AG09309 (cell line): ENCODE results near the gene CMTM1.

Source experiments
- DNase-seq: peaks from one replicate; pipeline ENCODE4 v3.0.0-alpha.2; 2010; ENCODE audit warnings: low read depth
- H3K4me3 ChIP-seq: 2 replicates; pipeline ENCODE4 v1.5.1; 2011; ENCODE audit warnings: mild to moderate bottlenecking, low read depth, low read length, moderate library complexity; ENCODE audit not compliant: control insufficient read depth
- TF ChIP-seq, protein P1 (sequence below): IDR thresholded peaks from 2 replicates; pipeline ENCODE4 v1.5.1; 2011; ENCODE audit warnings: mild to moderate bottlenecking, low read depth, low read length, inconsistent platforms; ENCODE audit not compliant: insufficient read depth, control insufficient read depth; ENCODE audit errors: missing control alignments

The CMTM1 gene

DNA sequence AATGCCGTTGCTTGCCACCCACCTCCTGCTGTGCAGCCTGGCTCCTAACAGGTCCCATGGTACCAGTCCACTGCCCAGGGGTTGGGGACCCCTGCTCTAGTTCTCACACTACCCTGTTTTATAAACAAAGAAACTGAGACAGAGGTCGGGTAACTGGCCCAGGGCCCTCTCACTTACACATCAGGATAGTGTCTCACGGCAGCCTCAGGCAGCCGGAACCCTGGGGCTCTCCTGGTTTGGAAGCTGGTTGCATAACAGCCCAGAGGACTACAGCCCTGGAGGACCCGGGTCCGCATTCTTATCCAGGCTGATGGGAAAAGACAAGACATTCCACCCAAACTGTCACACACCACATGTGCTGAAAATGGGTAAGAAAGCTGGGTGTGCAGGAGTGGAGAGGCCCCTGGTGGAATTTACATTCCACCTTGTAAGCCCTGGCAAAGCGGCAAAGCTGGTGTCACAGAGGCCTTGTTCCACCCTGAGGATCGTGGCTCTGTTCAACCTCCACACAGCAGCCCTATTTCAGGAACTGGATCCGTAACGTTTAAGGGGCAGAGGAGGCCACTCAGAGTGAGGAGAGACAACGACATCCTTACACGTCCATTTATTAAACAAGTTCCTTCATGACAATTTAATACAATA lies 48.0 kb downstream of the CMTM1 start:
- no peak for DNase-seq
- TF ChIP-seq, protein P1, sequence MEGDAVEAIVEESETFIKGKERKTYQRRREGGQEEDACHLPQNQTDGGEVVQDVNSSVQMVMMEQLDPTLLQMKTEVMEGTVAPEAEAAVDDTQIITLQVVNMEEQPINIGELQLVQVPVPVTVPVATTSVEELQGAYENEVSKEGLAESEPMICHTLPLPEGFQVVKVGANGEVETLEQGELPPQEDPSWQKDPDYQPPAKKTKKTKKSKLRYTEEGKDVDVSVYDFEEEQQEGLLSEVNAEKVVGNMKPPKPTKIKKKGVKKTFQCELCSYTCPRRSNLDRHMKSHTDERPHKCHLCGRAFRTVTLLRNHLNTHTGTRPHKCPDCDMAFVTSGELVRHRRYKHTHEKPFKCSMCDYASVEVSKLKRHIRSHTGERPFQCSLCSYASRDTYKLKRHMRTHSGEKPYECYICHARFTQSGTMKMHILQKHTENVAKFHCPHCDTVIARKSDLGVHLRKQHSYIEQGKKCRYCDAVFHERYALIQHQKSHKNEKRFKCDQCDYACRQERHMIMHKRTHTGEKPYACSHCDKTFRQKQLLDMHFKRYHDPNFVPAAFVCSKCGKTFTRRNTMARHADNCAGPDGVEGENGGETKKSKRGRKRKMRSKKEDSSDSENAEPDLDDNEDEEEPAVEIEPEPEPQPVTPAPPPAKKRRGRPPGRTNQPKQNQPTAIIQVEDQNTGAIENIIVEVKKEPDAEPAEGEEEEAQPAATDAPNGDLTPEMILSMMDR: no peak
- no peak overlapping the region for H3K4me3 ChIP-seq

DNA sequence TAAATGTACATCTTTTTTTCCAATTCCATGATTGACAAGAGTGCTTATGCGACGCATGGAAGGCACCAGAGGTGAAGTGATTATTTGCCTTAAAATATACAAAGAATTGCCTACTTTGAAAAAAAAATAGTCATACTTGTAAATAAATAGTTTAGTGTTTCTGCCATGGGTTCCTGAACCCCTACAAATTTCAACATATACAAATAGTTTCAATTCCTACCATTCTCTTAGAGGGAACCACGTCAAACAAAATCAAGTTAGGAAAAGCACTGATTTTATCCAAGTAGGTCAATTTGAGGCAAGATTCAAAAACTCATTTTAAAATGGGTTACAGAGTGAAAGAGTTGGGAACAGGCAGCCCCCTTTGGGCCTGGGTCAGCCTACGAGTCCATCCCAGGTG lies 49.9 kb downstream of the CMTM1 start:
- no peak for DNase-seq
- no peak overlapping the region for H3K4me3 ChIP-seq

DNA sequence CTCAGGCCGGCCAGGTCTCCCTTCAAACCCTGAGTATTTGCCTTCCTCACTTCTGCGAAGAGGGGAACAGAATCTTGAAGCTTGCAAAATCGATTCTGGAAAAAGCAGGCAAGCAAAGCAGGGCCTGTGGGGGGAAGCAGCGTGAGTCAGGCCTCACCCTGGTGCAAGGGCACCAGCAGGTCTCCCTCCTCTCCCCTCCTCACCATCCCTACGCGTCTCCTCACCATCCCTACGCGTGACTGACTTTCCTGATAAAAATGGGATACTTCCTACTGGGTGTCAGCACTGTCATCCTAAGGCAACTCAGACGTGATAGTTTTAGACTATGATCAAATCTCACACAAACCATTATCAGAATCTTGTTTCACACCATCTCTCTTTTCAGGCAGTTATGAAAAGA lies 50.4 kb downstream of the CMTM1 start:
- no peak overlapping the region for H3K4me3 ChIP-seq
- DNase-seq: no peak
- TF ChIP-seq, protein P1: no peak

More for the DNA sequence above, 49.9 kb downstream of the CMTM1 start:
- TF ChIP-seq, protein P1: no peak

DNA sequence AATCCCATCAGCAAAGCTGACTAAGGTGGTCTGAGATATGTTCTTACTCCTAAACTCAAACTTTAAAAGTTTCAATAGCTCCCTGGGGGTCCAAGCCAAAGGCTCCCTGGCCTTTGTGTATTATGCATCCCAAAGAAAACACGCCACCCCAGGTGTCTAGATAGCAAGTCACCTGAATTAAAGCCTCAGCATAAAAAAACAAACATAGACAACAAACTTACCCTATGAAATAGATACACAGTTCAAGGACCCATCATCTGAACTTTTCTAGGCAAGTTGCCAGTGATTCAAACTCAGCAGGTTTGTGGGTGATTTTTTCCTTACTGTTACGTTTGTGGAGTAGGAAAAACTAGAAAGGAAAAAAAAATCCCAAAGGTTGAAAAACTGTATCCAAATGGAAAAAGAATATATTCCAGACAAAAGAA lies 50.8 kb downstream of the CMTM1 start:
- H3K4me3 ChIP-seq: no peak overlapping the region
- TF ChIP-seq, protein P1: no peak
- no peak for DNase-seq

DNA sequence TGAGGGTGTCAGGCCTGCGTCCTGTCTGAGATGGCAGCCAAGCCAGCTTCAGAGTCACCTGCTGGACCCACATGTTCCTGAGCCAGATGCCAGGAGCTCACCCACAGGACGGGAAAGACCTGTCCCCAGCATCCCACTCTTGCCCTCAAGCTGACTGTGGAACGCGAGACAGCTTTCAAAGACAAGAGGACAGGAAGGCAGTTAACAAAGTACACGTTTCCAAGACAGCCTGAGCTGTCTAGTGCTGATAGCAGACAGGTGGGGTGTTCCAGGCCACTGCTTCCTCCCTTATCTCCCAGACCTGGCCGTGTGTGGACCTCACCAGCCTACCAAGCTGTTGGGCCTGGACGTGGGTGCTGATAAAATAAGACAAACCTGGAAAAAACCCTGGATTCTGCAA lies 51.5 kb downstream of the CMTM1 start:
- TF ChIP-seq, protein P1: no peak

DNA sequence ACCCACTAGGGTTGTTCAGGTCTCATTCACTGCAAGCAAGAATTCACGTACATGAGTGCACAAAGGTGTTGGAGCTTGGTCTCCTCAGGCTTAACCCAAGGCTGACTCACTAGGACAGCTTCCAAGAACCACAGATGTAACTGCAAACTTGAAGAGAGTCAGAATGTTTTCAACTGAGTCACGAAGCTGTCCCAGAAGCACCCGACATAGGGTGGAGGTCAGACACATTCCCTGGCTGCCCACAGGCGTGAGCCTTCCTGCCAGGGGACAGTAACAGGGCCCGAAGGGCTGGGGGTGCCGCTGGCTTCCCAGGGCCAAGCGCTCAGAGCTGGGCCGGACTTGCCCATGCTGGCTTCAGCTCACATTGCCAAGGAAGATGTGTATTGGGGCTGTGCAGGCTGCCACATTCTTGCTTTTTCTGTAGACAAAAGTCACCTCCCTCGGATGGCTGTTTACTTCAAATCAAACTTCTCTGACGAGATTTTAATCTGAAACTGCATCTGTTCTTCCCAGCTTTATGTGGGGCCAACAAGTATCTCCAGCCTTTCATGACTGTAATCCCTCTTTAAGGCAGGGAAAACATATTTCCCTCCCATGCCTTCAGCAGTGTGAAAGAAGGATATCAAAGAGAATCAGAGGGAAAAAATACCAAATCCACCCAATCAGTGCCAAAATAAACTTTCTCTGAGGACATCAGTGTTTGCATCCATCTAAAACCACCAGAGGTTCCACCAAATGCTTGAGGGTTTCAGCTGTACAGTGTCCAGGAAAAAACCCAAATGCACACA lies 52.5 kb downstream of the CMTM1 start:
- peak; percentile 90 for DNase-seq
- no peak overlapping the region for H3K4me3 ChIP-seq
- TF ChIP-seq, protein P1: no peak

More for the DNA sequence above, 51.5 kb downstream of the CMTM1 start:
- no peak overlapping the region for H3K4me3 ChIP-seq
- no peak for DNase-seq
